NCI-H2171 treated with DMSO at 0.1 percent for 48 hours (cell line): ENCODE measurements around the gene SLC27A5.
"Not testable (repeated sequence)": the region's sequence is repeated elsewhere in the genome, so short reads cannot be mapped to it uniquely, and the experiment has no call there.

Experiments used
- DNase-seq: peaks from one replicate; lab custom pipeline; 2025; lab: John Stamatoyannopoulos, UW

SLC27A5 gene

GRCh38 chr19:58468216-58468839 is 43.5 kb downstream of the SLC27A5 start:
- DNase-seq: no peak

GRCh38 chr19:58466760-58467589 is 44.8 kb downstream of the SLC27A5 start, which contains the start of gene ZNF324:
TSS of gene ZNF324 (plus strand) at chr19:58467080. CDS start at chr19:58469186, 2,106 bp downstream.
- DNase-seq: peak; percentile 95

- DNase-seq: no peak
These were observed 45.6 kb downstream of the SLC27A5 start for GRCh38 chr19:58466089-58466759.

- DNase-seq: no peak
These were observed 51.8 kb downstream of the SLC27A5 start for GRCh38 chr19:58460039-58460438.

- no peak for DNase-seq
These were observed 55.7 kb downstream of the SLC27A5 start for GRCh38 chr19:58456111-58456510.

- DNase-seq: no peak
These were observed 56.5 kb downstream of the SLC27A5 start for GRCh38 chr19:58455306-58455705.

- no peak for DNase-seq
These were observed 58.0 kb downstream of the SLC27A5 start for GRCh38 chr19:58453743-58454142.

GRCh38 chr19:58451358-58452101 is 60.3 kb downstream of the SLC27A5 start, which contains the start of gene ZNF324B:
TSS of gene ZNF324B (plus strand) at chr19:58451622. CDS start at chr19:58453702, 2,080 bp downstream.
- DNase-seq: peak; percentile 95

GRCh38 chr19:58450856-58451357 is 60.9 kb downstream of the SLC27A5 start:
- no peak for DNase-seq

GRCh38 chr19:58449980-58450379 is 61.8 kb downstream of the SLC27A5 start:
- not testable (repeated sequence) for DNase-seq

- DNase-seq: not testable (repeated sequence)
These were observed 62.9 kb downstream of the SLC27A5 start for GRCh38 chr19:58448860-58449259.
